ENCODE measurements around the gene ZPLD1.

Gene ZPLD1

GRCh38 chr3:102471001-102471400 is 36.2 kb downstream of the ZPLD1 start:
- TF ChIP-seq, protein P1, sequence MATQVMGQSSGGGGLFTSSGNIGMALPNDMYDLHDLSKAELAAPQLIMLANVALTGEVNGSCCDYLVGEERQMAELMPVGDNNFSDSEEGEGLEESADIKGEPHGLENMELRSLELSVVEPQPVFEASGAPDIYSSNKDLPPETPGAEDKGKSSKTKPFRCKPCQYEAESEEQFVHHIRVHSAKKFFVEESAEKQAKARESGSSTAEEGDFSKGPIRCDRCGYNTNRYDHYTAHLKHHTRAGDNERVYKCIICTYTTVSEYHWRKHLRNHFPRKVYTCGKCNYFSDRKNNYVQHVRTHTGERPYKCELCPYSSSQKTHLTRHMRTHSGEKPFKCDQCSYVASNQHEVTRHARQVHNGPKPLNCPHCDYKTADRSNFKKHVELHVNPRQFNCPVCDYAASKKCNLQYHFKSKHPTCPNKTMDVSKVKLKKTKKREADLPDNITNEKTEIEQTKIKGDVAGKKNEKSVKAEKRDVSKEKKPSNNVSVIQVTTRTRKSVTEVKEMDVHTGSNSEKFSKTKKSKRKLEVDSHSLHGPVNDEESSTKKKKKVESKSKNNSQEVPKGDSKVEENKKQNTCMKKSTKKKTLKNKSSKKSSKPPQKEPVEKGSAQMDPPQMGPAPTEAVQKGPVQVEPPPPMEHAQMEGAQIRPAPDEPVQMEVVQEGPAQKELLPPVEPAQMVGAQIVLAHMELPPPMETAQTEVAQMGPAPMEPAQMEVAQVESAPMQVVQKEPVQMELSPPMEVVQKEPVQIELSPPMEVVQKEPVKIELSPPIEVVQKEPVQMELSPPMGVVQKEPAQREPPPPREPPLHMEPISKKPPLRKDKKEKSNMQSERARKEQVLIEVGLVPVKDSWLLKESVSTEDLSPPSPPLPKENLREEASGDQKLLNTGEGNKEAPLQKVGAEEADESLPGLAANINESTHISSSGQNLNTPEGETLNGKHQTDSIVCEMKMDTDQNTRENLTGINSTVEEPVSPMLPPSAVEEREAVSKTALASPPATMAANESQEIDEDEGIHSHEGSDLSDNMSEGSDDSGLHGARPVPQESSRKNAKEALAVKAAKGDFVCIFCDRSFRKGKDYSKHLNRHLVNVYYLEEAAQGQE (IDR thresholded peaks at IDR 0.05; ENCODE audit: insufficient read depth in 1 of 2, low read depth in 2 of 2, low read length in 2 of 2), result no peak
- TF ChIP-seq POLR2AphosphoS5 (IDR thresholded peaks at IDR 0.05; ENCODE audit: low read depth, low read length) (no peak), TAF1 (IDR thresholded peaks at IDR 0.05; ENCODE audit: borderline replicate concordance, insufficient read depth, low read length) (no peak), FOXP2 (optimal IDR thresholded peaks at IDR 0.05; ENCODE audit: borderline replicate concordance, extremely low read depth, extremely low read length, insufficient read depth) (no peak), SIN3A (IDR thresholded peaks at IDR 0.05; ENCODE audit: borderline replicate concordance, insufficient read depth, low read length) (no peak)

DNA sequence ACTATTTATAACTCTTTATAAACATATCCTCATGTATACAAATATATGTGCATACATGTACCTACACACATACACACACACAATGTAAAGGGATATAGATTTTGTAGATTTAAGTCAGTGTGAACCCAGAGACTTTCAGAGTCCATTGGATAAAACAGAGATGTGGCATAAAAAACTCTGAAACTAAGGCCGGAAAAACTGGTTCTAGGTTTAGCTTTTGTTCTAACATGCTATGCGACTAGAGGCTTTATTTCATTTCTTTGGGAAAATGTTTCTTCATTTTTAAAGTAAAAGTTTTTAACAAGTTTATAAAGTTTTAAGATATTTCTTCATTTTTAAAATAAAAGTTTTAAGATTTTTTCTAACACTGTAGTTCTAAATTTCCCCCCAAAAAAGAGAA is 36.7 kb downstream of the ZPLD1 start:
- TF ChIP-seq SIN3A (IDR thresholded peaks at IDR 0.05; ENCODE audit: borderline replicate concordance, insufficient read depth, low read length) (no peak), TAF1 (IDR thresholded peaks at IDR 0.05; ENCODE audit: borderline replicate concordance, insufficient read depth, low read length) (no peak), FOXP2 (optimal IDR thresholded peaks at IDR 0.05; ENCODE audit: borderline replicate concordance, extremely low read depth, extremely low read length, insufficient read depth) (no peak), POLR2AphosphoS5 (IDR thresholded peaks at IDR 0.05; ENCODE audit: low read depth, low read length) (no peak)
- TF ChIP-seq, protein P1 (IDR thresholded peaks at IDR 0.05; ENCODE audit: insufficient read depth in 1 of 2, low read depth in 2 of 2, low read length in 2 of 2), result no peak

DNA sequence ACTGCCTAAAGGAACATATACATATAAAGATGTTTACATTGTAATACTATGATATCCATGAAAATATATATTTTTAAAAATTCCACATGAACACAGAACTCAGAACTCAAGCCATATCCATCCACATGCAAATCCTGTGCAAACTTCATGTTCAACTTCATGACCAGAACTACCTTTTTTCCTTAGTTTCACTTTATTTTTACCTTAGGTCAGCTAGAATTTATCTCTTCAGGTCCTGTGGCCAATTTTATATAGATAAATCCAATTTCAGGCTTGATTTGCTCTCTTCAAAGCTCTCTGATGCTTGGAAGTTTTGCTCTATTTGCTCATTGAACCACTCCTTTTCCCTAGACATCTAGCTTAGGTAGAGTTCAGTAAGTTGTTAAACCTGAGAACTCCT is 38.8 kb downstream of the ZPLD1 start:
- no peak for TF ChIP-seq TAF1 (IDR thresholded peaks at IDR 0.05; ENCODE audit: borderline replicate concordance, insufficient read depth, low read length)
- no peak for TF ChIP-seq POLR2AphosphoS5 (IDR thresholded peaks at IDR 0.05; ENCODE audit: low read depth, low read length)
- no peak for TF ChIP-seq FOXP2 (optimal IDR thresholded peaks at IDR 0.05; ENCODE audit: borderline replicate concordance, extremely low read depth, extremely low read length, insufficient read depth)
- TF ChIP-seq, protein P1 (IDR thresholded peaks at IDR 0.05; ENCODE audit: insufficient read depth in 1 of 2, low read depth in 2 of 2, low read length in 2 of 2), result no peak
- TF ChIP-seq SIN3A (IDR thresholded peaks at IDR 0.05; ENCODE audit: borderline replicate concordance, insufficient read depth, low read length), result no peak

DNA sequence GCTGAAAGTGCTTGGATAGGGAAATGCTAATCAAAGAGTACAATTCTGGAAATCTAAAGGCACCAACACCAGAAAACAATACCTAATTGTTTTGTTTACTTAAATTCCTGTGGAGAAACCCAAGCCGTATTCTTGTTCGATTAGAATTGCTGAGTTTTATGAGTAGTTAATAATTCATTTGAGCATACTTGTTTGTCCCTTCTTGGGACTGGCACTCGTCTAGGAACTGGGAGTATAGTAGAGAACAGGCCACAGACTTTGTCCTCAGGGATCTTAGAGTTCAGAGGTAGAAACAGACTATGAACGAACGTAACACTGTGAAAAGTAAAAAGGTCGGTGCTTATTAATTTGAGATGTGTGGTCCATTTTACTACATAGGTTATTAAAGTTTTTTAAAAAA is 39.4 kb downstream of the ZPLD1 start:
- TF ChIP-seq POLR2AphosphoS5 (IDR thresholded peaks at IDR 0.05; ENCODE audit: low read depth, low read length), result no peak
- TF ChIP-seq SIN3A (IDR thresholded peaks at IDR 0.05; ENCODE audit: borderline replicate concordance, insufficient read depth, low read length), result no peak
- no peak for TF ChIP-seq FOXP2 (optimal IDR thresholded peaks at IDR 0.05; ENCODE audit: borderline replicate concordance, extremely low read depth, extremely low read length, insufficient read depth)
- TF ChIP-seq TAF1 (IDR thresholded peaks at IDR 0.05; ENCODE audit: borderline replicate concordance, insufficient read depth, low read length), result no peak
- TF ChIP-seq, protein P1 (IDR thresholded peaks at IDR 0.05; ENCODE audit: insufficient read depth in 1 of 2, low read depth in 2 of 2, low read length in 2 of 2), result no peak

GRCh38 chr3:102476198-102476597 is 41.4 kb downstream of the ZPLD1 start:
- TF ChIP-seq SIN3A (IDR thresholded peaks at IDR 0.05; ENCODE audit: borderline replicate concordance, insufficient read depth, low read length) (no peak), TAF1 (IDR thresholded peaks at IDR 0.05; ENCODE audit: borderline replicate concordance, insufficient read depth, low read length) (no peak)

Measured in PFSK-1 (cell line).